Measurements from ENCODE around the gene SLC8A1.

GRCh38 chr2:40430776-40431599, 20.9 kb downstream of the SLC8A1 start:
- no peak for TF ChIP-seq PBX2 (CRISPR knock-in tag; IDR thresholded peaks at IDR 0.05)
- TF ChIP-seq SRY (CRISPR knock-in tag; IDR thresholded peaks at IDR 0.05), result no peak
- no peak for TF ChIP-seq PRDM10 (CRISPR knock-in tag; IDR thresholded peaks at IDR 0.05; ENCODE audit: low read depth)
- TF ChIP-seq CTCF (CRISPR knock-in tag; IDR thresholded peaks at IDR 0.05), result no peak
- no peak for TF ChIP-seq THAP7 (CRISPR knock-in tag; IDR thresholded peaks at IDR 0.05)
- no peak for TF ChIP-seq CBFB (CRISPR knock-in tag; IDR thresholded peaks at IDR 0.05)
- TF ChIP-seq ATF2 (CRISPR knock-in tag; IDR thresholded peaks at IDR 0.05), result no peak
- no peak for TF ChIP-seq ZNF558 (CRISPR knock-in tag; IDR thresholded peaks at IDR 0.05; ENCODE audit: borderline replicate concordance)
- no peak for TF ChIP-seq ZNF546 (CRISPR knock-in tag; conservative IDR thresholded peaks at IDR 0.05)
- TF ChIP-seq POLR2A (IDR thresholded peaks at IDR 0.05; ENCODE audit: insufficient read depth in 1 of 2, low read depth in 2 of 2, low read length in 2 of 2), result no peak
- no peak for TF ChIP-seq MXI1 (IDR thresholded peaks at IDR 0.05; ENCODE audit: borderline replicate concordance, low read depth, low read length)
- TF ChIP-seq SP5 (CRISPR knock-in tag; IDR thresholded peaks at IDR 0.05; ENCODE audit: borderline replicate concordance, low read depth), result no peak
- TF ChIP-seq HMGXB4 (CRISPR knock-in tag; IDR thresholded peaks at IDR 0.05; ENCODE audit: borderline replicate concordance in 1 of 2, low read depth in 1 of 2), result no peak
- TF ChIP-seq NCOA2 (CRISPR knock-in tag; IDR thresholded peaks at IDR 0.05), result no peak
